GM19438 (cell line): ENCODE data around the gene MDH1.
"Not testable (repeated sequence)": the region's sequence is repeated elsewhere in the genome, so short reads cannot be mapped to it uniquely, and the experiment has no call there.

Experiments used
- ATAC-seq: cut with Tn5 transposase; IDR thresholded peaks from one replicate; pipeline ENCODE4 v1.9.1; 2021; ENCODE audit warnings: low read depth; ENCODE audit not compliant: unreplicated experiment

MDH1 gene

GRCh38 chr2:63587814-63588384 is 864 bp upstream of the MDH1 start:
- no peak for ATAC-seq

GRCh38 chr2:63589148-63589958 is 590 bp downstream of the MDH1 start:
- ATAC-seq: peak; percentile 4

GRCh38 chr2:63590626-63591408 is 2.1 kb downstream of the MDH1 start:
- ATAC-seq: no peak

- ATAC-seq: no peak
Measured at GRCh38 chr2:63591566-63592175, 2.9 kb downstream of the MDH1 start.

GRCh38 chr2:63594660-63595059 is 5.9 kb downstream of the MDH1 start:
- ATAC-seq: no peak

GRCh38 chr2:63596401-63596883 is 7.7 kb downstream of the MDH1 start:
- ATAC-seq: no peak

GRCh38 chr2:63598981-63599380 is 10.2 kb downstream of the MDH1 start:
- no peak for ATAC-seq

GRCh38 chr2:63600881-63601460 is 12.2 kb downstream of the MDH1 start:
- ATAC-seq: no peak

- no peak for ATAC-seq
Measured at GRCh38 chr2:63604666-63605065, 15.9 kb downstream of the MDH1 start.

- ATAC-seq: not testable (repeated sequence)
Measured at GRCh38 chr2:63608865-63609264, 20.1 kb downstream of the MDH1 start.

- no peak for ATAC-seq
Measured at GRCh38 chr2:63610525-63610924, 21.8 kb downstream of the MDH1 start.

GRCh38 chr2:63613391-63613901 is 24.7 kb downstream of the MDH1 start:
- no peak for ATAC-seq

- ATAC-seq: no peak
Measured at GRCh38 chr2:63614448-63614968, 25.7 kb downstream of the MDH1 start.

- ATAC-seq: no peak
Measured at GRCh38 chr2:63614983-63615945, 26.5 kb downstream of the MDH1 start.

- ATAC-seq: no peak
Measured at GRCh38 chr2:63617366-63617765, 28.6 kb downstream of the MDH1 start.

GRCh38 chr2:63619328-63619727 is 30.6 kb downstream of the MDH1 start:
- no peak for ATAC-seq

- no peak for ATAC-seq
Measured at GRCh38 chr2:63622751-63623150, 34.0 kb downstream of the MDH1 start.

- not testable (repeated sequence) for ATAC-seq
Measured at GRCh38 chr2:63623763-63624162, 35.0 kb downstream of the MDH1 start.

GRCh38 chr2:63627866-63628265 is 39.1 kb downstream of the MDH1 start:
- ATAC-seq: no peak
